Karpas-422 (cell line): Measurements from ENCODE around the gene MRPL22. TPM values are rescaled to one million over a fixed set of nuclear protein-coding genes. Genes with fewer than 3 reads are reported as not detected.
A peak's percentile ranks its signal among the peaks of the same experiment; 100 is the strongest.

ENCODE experiments used
- DNase-seq: peaks from one replicate; pipeline ENCODE4 v3.0.0-alpha.2; 2015
- H2AFZ ChIP-seq: fragments of 200-600 bp; sonication (generic); 2 replicates; pipeline ENCODE4 v1.6.1; 2014; ENCODE audit warnings: antibody characterized with exemption, low read length, mixed read lengths
- H3K27ac ChIP-seq: fragments of 200-600 bp; sonication (generic); 2 replicates; pipeline ENCODE4 v1.5.1; 2014; ENCODE audit warnings: mild to moderate bottlenecking, low read length, moderate library complexity
- H3K27me3 ChIP-seq: fragments of 200-600 bp; sonication (generic); 2 replicates; pipeline ENCODE4 v1.6.1; 2014; ENCODE audit warnings: low read length, mixed read lengths
- H3K36me3 ChIP-seq: fragments of 200-600 bp; sonication (generic); 2 replicates; pipeline ENCODE4 v1.6.1; 2014; ENCODE audit warnings: low read length, mixed read lengths; ENCODE audit not compliant: insufficient read depth
- H3K4me1 ChIP-seq: fragments of 200-600 bp; sonication (generic); 2 replicates; pipeline ENCODE4 v1.6.1; 2014; ENCODE audit warnings: mild to moderate bottlenecking, low read length, mixed read lengths
- H3K4me2 ChIP-seq: fragments of 200-600 bp; sonication (generic); 2 replicates; pipeline ENCODE4 v1.6.1; 2014; ENCODE audit warnings: low read length, low read depth, mild to moderate bottlenecking; ENCODE audit not compliant: poor library complexity, severe bottlenecking
- H3K4me3 ChIP-seq: fragments of 200-600 bp; sonication (generic); 2 replicates; pipeline ENCODE4 v1.5.1; 2014; ENCODE audit warnings: mild to moderate bottlenecking, antibody characterized with exemption, low read length, mixed read lengths
- H3K79me2 ChIP-seq: fragments of 200-600 bp; sonication (generic); 2 replicates; pipeline ENCODE4 v1.6.1; 2014; ENCODE audit warnings: mild to moderate bottlenecking, low read length, mixed read lengths
- H3K9ac ChIP-seq: fragments of 200-600 bp; sonication (generic); 2 replicates; pipeline ENCODE4 v1.6.0; 2014; ENCODE audit warnings: low read length
- H3K9me2 ChIP-seq: fragments of 200-600 bp; sonication (generic), shearing (Covaris generic); replicated peaks from 2 replicates; pipeline ENCODE4 v1.6.0; 2014; ENCODE audit warnings: mild to moderate bottlenecking, low read length, moderate library complexity; ENCODE audit not compliant: insufficient read depth
- H3K9me3 ChIP-seq: fragments of 300-700, 200-600 bp; sonication (generic); 2 replicates; pipeline ENCODE4 v1.6.1; 2014; ENCODE audit warnings: low read length, mixed read lengths
- H4K20me1 ChIP-seq: fragments of 200-600 bp; sonication (generic); 2 replicates; pipeline ENCODE4 v1.6.1; 2014; ENCODE audit warnings: mild to moderate bottlenecking, antibody characterized with exemption, low read length, low read depth; ENCODE audit not compliant: insufficient read depth
- total RNA-seq: library from RNA; depleted of rRNA; stranded (reverse); fragments of >200 nt; shearing (Covaris generic); gene quantifications from 2 replicates; pipeline ENCODE4 v1.2.3, GENCODE V29; 2014; ENCODE audit warnings: low replicate concordance

MRPL22 gene
- total RNA-seq, 1 experiment from 2014 or later, result 21.3 TPM

DNA sequence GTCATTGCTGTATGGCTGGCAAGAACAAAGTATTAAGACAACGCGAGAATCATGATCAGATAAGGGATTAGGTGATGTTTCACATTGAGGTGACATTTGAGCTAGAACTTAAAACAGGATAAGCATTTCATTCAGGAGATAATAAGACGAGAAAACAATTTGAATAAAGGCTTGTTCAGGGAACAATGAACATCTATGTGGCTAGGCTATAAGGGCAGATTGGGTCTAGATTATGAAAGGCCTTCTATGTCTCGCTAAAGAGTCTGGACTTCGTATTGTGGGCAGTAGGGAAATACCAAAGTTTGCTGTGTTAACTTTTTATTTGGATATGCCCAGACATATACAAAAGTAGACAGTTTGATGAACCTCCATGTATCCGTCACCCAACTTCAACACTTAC, 6.9 kb downstream of the MRPL22 start:
- no peaks in the 10 kb centered on the region for H3K9me2 ChIP-seq
- H2AFZ ChIP-seq, result no peak overlapping the region
- no peak overlapping the region for H3K4me2 ChIP-seq
- H3K27me3 ChIP-seq, result no peaks in the 10 kb centered on the region
- H3K9ac ChIP-seq, result no peak overlapping the region
- DNase-seq, result no peak
- no peak overlapping the region for H3K27ac ChIP-seq
- H3K4me1 ChIP-seq, result peaks cover 18% of the 10 kb centered on the region
- no peak overlapping the region for H3K4me3 ChIP-seq
- H3K36me3 ChIP-seq, result peaks cover 16% of the 10 kb centered on the region; the same call in 1 of the 2 replicates
- H3K79me2 ChIP-seq, result peaks cover 97% of the 10 kb centered on the region
- H3K9me3 ChIP-seq, result no peaks in the 10 kb centered on the region
- 0 out of 2 replicates have a peak, but pooled peaks cover 4% of the 10 kb centered on the region for H4K20me1 ChIP-seq

- peaks cover 93% of the 10 kb centered on the region for H3K79me2 ChIP-seq
Measured at GRCh38 chr5:154948313-154948712, 7.4 kb downstream of the MRPL22 start.

GRCh38 chr5:154949781-154950180, 8.9 kb downstream of the MRPL22 start:
- H3K27ac ChIP-seq, result no peak overlapping the region

More at GRCh38 chr5:154948313-154948712, 7.4 kb downstream of the MRPL22 start:
- Histone ChIP-seq H3K9ac (no peak overlapping the region), H3K4me2 (no peak overlapping the region), H3K36me3 (peaks cover 16% of the 10 kb centered on the region; the same call in 1 of the 2 replicates), H3K4me1 (peaks cover 13% of the 10 kb centered on the region), H3K9me2 (no peaks in the 10 kb centered on the region), H3K4me3 (no peak overlapping the region), H3K9me3 (no peaks in the 10 kb centered on the region), H4K20me1 (0 out of 2 replicates have a peak, but pooled peaks cover 4% of the 10 kb centered on the region), H3K27me3 (no peaks in the 10 kb centered on the region), H3K27ac (no peak overlapping the region), H2AFZ (no peak overlapping the region)
- no peak for DNase-seq

GRCh38 chr5:154956712-154957111, 15.8 kb downstream of the MRPL22 start:
- Histone ChIP-seq H3K79me2 (peaks cover 44% of the 10 kb centered on the region), H3K36me3 (peaks cover 41% of the 10 kb centered on the region; the same call in 1 of the 2 replicates), H3K4me2 (no peak overlapping the region), H2AFZ (no peak overlapping the region), H3K9me3 (no peaks in the 10 kb centered on the region), H3K27ac (no peak overlapping the region), H3K9me2 (no peaks in the 10 kb centered on the region), H3K27me3 (no peaks in the 10 kb centered on the region), H3K9ac (no peak overlapping the region), H4K20me1 (no peaks in the 10 kb centered on the region), H3K4me1 (peaks cover 9% of the 10 kb centered on the region), H3K4me3 (no peak overlapping the region)
- no peak for DNase-seq

More at GRCh38 chr5:154949781-154950180, 8.9 kb downstream of the MRPL22 start:
- H3K4me2 ChIP-seq, result no peak overlapping the region
- H3K36me3 ChIP-seq, result peaks cover 16% of the 10 kb centered on the region; the same call in 1 of the 2 replicates
- H3K4me3 ChIP-seq, result no peak overlapping the region
- no peaks in the 10 kb centered on the region for H3K27me3 ChIP-seq
- no peak for DNase-seq
- no peak overlapping the region for H3K9ac ChIP-seq
- H3K79me2 ChIP-seq, result peaks cover 80% of the 10 kb centered on the region
- H4K20me1 ChIP-seq, result 0 out of 2 replicates have a peak, but pooled peaks cover 4% of the 10 kb centered on the region
- H2AFZ ChIP-seq, result no peak overlapping the region
- H3K9me2 ChIP-seq, result no peaks in the 10 kb centered on the region
- peaks cover 8% of the 10 kb centered on the region for H3K4me1 ChIP-seq
- H3K9me3 ChIP-seq, result no peaks in the 10 kb centered on the region

DNA sequence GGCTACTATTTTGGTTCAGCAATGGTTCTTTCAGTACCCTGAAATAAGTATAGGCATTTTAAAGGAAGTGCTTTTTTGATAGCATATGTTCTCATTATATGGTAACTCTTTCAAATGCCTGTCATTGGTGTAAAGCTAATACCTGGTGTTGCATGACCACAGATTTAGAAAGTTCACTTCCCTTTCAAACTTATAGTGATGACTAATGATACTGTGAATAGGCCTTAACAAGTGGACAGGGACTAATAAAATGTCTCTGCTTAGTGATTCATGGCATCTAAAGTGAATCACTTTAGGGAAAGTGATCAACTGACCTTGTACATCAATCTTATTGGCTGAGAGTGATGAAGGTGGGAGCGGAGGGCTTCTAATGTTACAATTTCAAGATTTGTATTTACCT, 21.6 kb downstream of the MRPL22 start:
- peak overlapping the region; percentile 84 for H3K27ac ChIP-seq
- H3K4me3 ChIP-seq, result no peak overlapping the region
- no peak overlapping the region for H3K9ac ChIP-seq
- H3K36me3 ChIP-seq, result peaks cover 43% of the 10 kb centered on the region; the same call in 1 of the 2 replicates
- H3K79me2 ChIP-seq, result peaks cover 41% of the 10 kb centered on the region
- H2AFZ ChIP-seq, result no peak overlapping the region
- no peaks in the 10 kb centered on the region for H4K20me1 ChIP-seq
- peak overlapping the region; percentile 60 for H3K4me2 ChIP-seq
- H3K9me2 ChIP-seq, result no peaks in the 10 kb centered on the region
- peaks cover 36% of the 10 kb centered on the region for H3K4me1 ChIP-seq
- DNase-seq, result peak; percentile 89
- no peaks in the 10 kb centered on the region for H3K27me3 ChIP-seq
- no peaks in the 10 kb centered on the region for H3K9me3 ChIP-seq

DNA sequence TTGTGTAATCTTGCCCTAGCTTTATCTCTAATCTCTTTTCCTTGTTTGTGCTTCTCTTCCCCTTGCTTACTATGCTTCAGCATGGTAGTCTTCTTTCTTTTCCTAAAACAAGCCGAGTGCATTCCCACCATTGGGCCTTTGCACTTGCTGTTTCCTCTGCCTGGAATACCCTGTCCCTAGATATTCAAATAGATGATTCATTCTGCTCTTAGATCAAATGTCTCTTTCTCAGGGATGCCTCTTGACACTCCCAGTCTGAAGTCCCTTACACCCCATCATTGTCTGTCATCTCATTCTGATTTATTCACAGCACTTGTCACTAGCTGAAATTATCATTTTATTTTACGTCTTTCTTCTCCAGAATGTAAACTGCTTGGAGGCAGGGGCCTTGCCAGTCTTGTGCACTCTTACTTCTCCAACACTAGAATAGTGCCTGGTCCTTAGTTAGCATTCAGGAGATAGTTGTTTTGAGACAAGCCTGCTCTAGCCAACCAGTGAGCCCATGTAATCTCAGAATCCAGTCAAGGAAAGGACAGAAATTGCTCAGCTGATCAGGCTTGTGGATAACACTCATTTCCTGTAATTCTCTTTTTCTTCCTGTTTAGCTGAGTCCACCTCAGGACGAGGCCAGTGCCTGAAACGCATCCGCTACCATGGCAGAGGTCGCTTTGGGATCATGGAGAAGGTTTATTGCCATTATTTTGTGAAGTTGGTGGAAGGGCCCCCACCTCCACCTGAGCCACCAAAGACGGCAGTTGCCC, 25.4 kb downstream of the MRPL22 start:
- H2AFZ ChIP-seq, result no peak overlapping the region
- H3K4me1 ChIP-seq, result peaks cover 47% of the 10 kb centered on the region
- H4K20me1 ChIP-seq, result no peaks in the 10 kb centered on the region
- H3K36me3 ChIP-seq, result peaks cover 39% of the 10 kb centered on the region
- H3K9me2 ChIP-seq, result no peaks in the 10 kb centered on the region
- no peak overlapping the region for H3K27ac ChIP-seq
- H3K9ac ChIP-seq, result no peak overlapping the region
- H3K27me3 ChIP-seq, result no peaks in the 10 kb centered on the region
- no peaks in the 10 kb centered on the region for H3K9me3 ChIP-seq
- no peak overlapping the region for H3K4me2 ChIP-seq
- no peak for DNase-seq
- no peak overlapping the region for H3K4me3 ChIP-seq
- H3K79me2 ChIP-seq, result peaks cover 31% of the 10 kb centered on the region

GRCh38 chr5:154966874-154967273, 26.0 kb downstream of the MRPL22 start:
- Histone ChIP-seq H3K9me3 (no peaks in the 10 kb centered on the region), H3K4me2 (no peak overlapping the region), H3K9me2 (no peaks in the 10 kb centered on the region), H3K27ac (no peak overlapping the region), H3K9ac (no peak overlapping the region), H3K36me3 (peaks cover 33% of the 10 kb centered on the region), H3K4me1 (peaks cover 41% of the 10 kb centered on the region), H2AFZ (no peak overlapping the region), H4K20me1 (no peaks in the 10 kb centered on the region), H3K27me3 (no peaks in the 10 kb centered on the region), H3K79me2 (peaks cover 25% of the 10 kb centered on the region), H3K4me3 (no peak overlapping the region)
- no peak for DNase-seq

- Histone ChIP-seq H3K4me3 (peak overlapping the region; percentile 41; the same call in 1 of the 2 replicates), H3K36me3 (peaks cover 28% of the 10 kb centered on the region), H3K9me2 (no peaks in the 10 kb centered on the region), H3K27me3 (no peaks in the 10 kb centered on the region), H4K20me1 (no peaks in the 10 kb centered on the region), H3K9ac (no peak overlapping the region), H3K79me2 (peaks cover 22% of the 10 kb centered on the region), H3K9me3 (no peaks in the 10 kb centered on the region), H3K27ac (peak overlapping the region; percentile 62), H3K4me2 (peak overlapping the region; percentile 62), H2AFZ (no peak overlapping the region), H3K4me1 (peaks cover 35% of the 10 kb centered on the region)
- peak; percentile 75 for DNase-seq
Measured at GRCh38 chr5:154967421-154968024, 26.6 kb downstream of the MRPL22 start.
